GM19025 (cell line): Measurements from ENCODE around the gene KLHL21.
A peak's percentile ranks its signal among the peaks of the same experiment; 100 is the strongest.
"Not testable (repeated sequence)": the region's sequence is repeated elsewhere in the genome, so short reads cannot be mapped to it uniquely, and the experiment has no call there.

Experiments
- ATAC-seq: cut with Tn5 transposase; IDR thresholded peaks from one replicate; pipeline ENCODE4 v1.9.1; 2021; ENCODE audit warnings: mild to moderate bottlenecking, low read depth, moderate library complexity; ENCODE audit not compliant: unreplicated experiment

The KLHL21 gene

GRCh38 chr1:6601049-6601922 is 1.4 kb downstream of the KLHL21 start:
- peak; percentile 27 for ATAC-seq

GRCh38 chr1:6600410-6601048 is 2.1 kb downstream of the KLHL21 start:
- peak; percentile 1 for ATAC-seq

- ATAC-seq: not testable (repeated sequence)
Observed at GRCh38 chr1:6599991-6600390, 2.7 kb downstream of the KLHL21 start.

GRCh38 chr1:6599141-6599975 is 3.3 kb downstream of the KLHL21 start:
- no peak for ATAC-seq

- no peak for ATAC-seq
Observed at GRCh38 chr1:6597777-6598131, 4.9 kb downstream of the KLHL21 start.

GRCh38 chr1:6596886-6597776 is 5.5 kb downstream of the KLHL21 start:
- no peak for ATAC-seq

GRCh38 chr1:6596351-6596750 is 6.3 kb downstream of the KLHL21 start:
- ATAC-seq: no peak

GRCh38 chr1:6594977-6595740 is 7.5 kb downstream of the KLHL21 start:
- ATAC-seq: no peak

- ATAC-seq: no peak
Observed at GRCh38 chr1:6593810-6594209, 8.9 kb downstream of the KLHL21 start.

- no peak for ATAC-seq
Observed at GRCh38 chr1:6592865-6593593, 9.6 kb downstream of the KLHL21 start.

GRCh38 chr1:6592441-6592840 is 10.2 kb downstream of the KLHL21 start:
- ATAC-seq: no peak

GRCh38 chr1:6591644-6592043 is 11.0 kb downstream of the KLHL21 start:
- no peak for ATAC-seq

- no peak for ATAC-seq
Observed at GRCh38 chr1:6591222-6591621, 11.4 kb downstream of the KLHL21 start.

- ATAC-seq: no peak
Observed at GRCh38 chr1:6590046-6590445, 12.6 kb downstream of the KLHL21 start.

- ATAC-seq: no peak
Observed at GRCh38 chr1:6588893-6589520, 13.7 kb downstream of the KLHL21 start.

- no peak for ATAC-seq
Observed at GRCh38 chr1:6588128-6588892, 14.4 kb downstream of the KLHL21 start.

- ATAC-seq: no peak
Observed at GRCh38 chr1:6587261-6588005, 15.2 kb downstream of the KLHL21 start.
